Measurements from ENCODE around the gene RGS9.

GRCh38 chr17:65121368-65121767, 15.8 kb upstream of the RGS9 start:
- no peak for TF ChIP-seq CTCF (IDR thresholded peaks at IDR 0.05)
- TF ChIP-seq ZFX (IDR thresholded peaks at IDR 0.05; ENCODE audit: borderline replicate concordance), result no peak
